Measurements from ENCODE around the gene GALNTL6. TPM values are rescaled to one million over a fixed set of nuclear protein-coding genes. Genes with fewer than 3 reads are reported as not detected.

Gene GALNTL6
- total RNA-seq, 1 donor from 2014 or later, result not detected

DNA sequence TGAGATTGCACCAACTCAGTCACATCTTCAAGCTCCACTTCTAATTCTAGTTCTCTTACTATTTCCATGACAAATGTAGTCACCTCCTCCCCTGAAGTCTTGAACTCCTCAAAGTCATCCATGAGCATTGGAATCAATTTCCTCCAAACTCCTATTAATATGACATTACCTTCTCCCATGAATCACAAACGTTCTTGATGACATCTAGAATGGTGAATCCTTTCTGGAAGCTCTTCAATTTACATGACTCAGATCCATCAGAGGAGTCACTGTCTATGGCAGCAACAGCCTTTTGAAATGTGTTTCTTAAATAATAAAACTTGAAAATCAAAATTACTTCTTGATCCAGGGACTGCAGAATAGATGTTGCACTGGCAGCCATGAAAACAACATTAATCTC is 34.5 kb downstream of the GALNTL6 start:
- Histone ChIP-seq H3K36me3 (no peaks in the 10 kb centered on the region), H3K4me3 (no peak overlapping the region), H3K27ac (replicated peaks) (no peak overlapping the region), H3K9me3 (replicated peaks) (no peaks in the 10 kb centered on the region), H3K4me1 (no peaks in the 10 kb centered on the region), H3K27me3 (ENCODE audit: low read depth) (no peaks in the 10 kb centered on the region)
- TF ChIP-seq CTCF (IDR thresholded peaks at IDR 0.05; ENCODE audit: borderline replicate concordance), result no peak
- intact Hi-C loops (cut with micrococcal nuclease), result no loop called here
- DNase-seq, result no peak

GRCh38 chr4:171849686-171850222 is 36.5 kb downstream of the GALNTL6 start:
- no peaks in the 10 kb centered on the region for H3K36me3 ChIP-seq
- H3K4me1 ChIP-seq, result no peaks in the 10 kb centered on the region
- H3K27ac ChIP-seq (replicated peaks), result no peak overlapping the region
- intact Hi-C loops (cut with micrococcal nuclease), result no loop called here
- H3K4me3 ChIP-seq, result no peak overlapping the region
- no peaks in the 10 kb centered on the region for H3K27me3 ChIP-seq (ENCODE audit: low read depth)
- H3K9me3 ChIP-seq (replicated peaks), result no peaks in the 10 kb centered on the region
- DNase-seq, result no peak
- TF ChIP-seq CTCF (IDR thresholded peaks at IDR 0.05; ENCODE audit: borderline replicate concordance), result no peak

DNA sequence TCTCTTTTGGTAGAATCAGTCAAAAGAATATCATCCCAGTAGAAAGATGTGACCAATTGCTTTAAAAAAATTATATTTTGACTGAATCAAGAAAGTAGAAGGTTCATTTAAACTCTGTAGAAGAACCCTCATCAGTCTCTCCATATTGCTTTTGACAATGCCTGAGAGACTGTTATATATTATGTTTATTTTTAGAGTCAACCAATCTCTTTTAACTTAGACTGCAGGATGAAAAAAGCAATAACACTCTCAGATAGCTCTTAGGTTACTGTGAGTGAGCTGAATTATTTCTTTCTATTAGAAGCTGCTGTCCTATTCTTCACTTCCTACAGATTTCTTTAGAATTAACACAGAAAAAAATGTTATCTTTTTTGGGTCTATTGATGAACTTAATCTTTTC is 38.1 kb downstream of the GALNTL6 start:
- DNase-seq, result no peak
- Histone ChIP-seq H3K9me3 (replicated peaks) (no peaks in the 10 kb centered on the region), H3K36me3 (no peaks in the 10 kb centered on the region), H3K4me3 (no peak overlapping the region), H3K27ac (replicated peaks) (no peak overlapping the region), H3K4me1 (no peaks in the 10 kb centered on the region), H3K27me3 (ENCODE audit: low read depth) (no peaks in the 10 kb centered on the region)
- intact Hi-C loops (cut with micrococcal nuclease), result no loop called here
- no peak for TF ChIP-seq CTCF (IDR thresholded peaks at IDR 0.05; ENCODE audit: borderline replicate concordance)

GRCh38 chr4:171857302-171858012 is 44.3 kb downstream of the GALNTL6 start:
- no peak for DNase-seq
- no peaks in the 10 kb centered on the region for H3K4me1 ChIP-seq
- no peaks in the 10 kb centered on the region for H3K36me3 ChIP-seq
- no peak for TF ChIP-seq CTCF (IDR thresholded peaks at IDR 0.05; ENCODE audit: borderline replicate concordance)
- no peak overlapping the region for H3K27ac ChIP-seq (replicated peaks)
- intact Hi-C loops (cut with micrococcal nuclease), result no loop called here
- H3K9me3 ChIP-seq (replicated peaks), result no peaks in the 10 kb centered on the region
- no peaks in the 10 kb centered on the region for H3K27me3 ChIP-seq (ENCODE audit: low read depth)
- H3K4me3 ChIP-seq, result no peak overlapping the region

GRCh38 chr4:171875291-171875690 is 62.1 kb downstream of the GALNTL6 start:
- DNase-seq, result no peak
- H3K4me1 ChIP-seq, result no peaks in the 10 kb centered on the region
- intact Hi-C loops (cut with micrococcal nuclease), result no loop called here
- H3K4me3 ChIP-seq, result no peak overlapping the region
- H3K36me3 ChIP-seq, result no peaks in the 10 kb centered on the region
- H3K9me3 ChIP-seq (replicated peaks), result no peaks in the 10 kb centered on the region
- no peak overlapping the region for H3K27ac ChIP-seq (replicated peaks)
- TF ChIP-seq CTCF (IDR thresholded peaks at IDR 0.05; ENCODE audit: borderline replicate concordance), result no peak
- H3K27me3 ChIP-seq (ENCODE audit: low read depth), result no peaks in the 10 kb centered on the region

Measured in left ventricle myocardium inferior (tissue), 1 donor.